A549 (cell line): ENCODE measurements around the gene KDM6A. TPM values are rescaled to one million over a fixed set of nuclear protein-coding genes. Genes with fewer than 3 reads are reported as not detected.

Experiments used
- ATAC-seq, 2 experiments: fragments of 200-7000 bp in 1 of 2; fragments of >200 bp in 1 of 2; cut with Nextera tagmentation in 1 of 2; cut with Tn5 transposase in 1 of 2; 3 replicates each; pipeline versions ENCODE4 v1.8.0 to v1.9.1; 2018 to 2020; ENCODE audit warnings: mild to moderate bottlenecking in 1 of 2, moderate library complexity in 1 of 2
- CTCF ChIA-PET: fragments of 300-600 bp; sonication (Branson Sonifier 250); formaldehyde crosslinking; extraction: SDS; loops from one replicate; lab custom pipeline; 2021; ENCODE audit warnings: antibody characterized with exemption, inconsistent platforms; lab: Yijun Ruan, JAX
- POLR2A ChIA-PET: fragments of 350-600 bp; formaldehyde crosslinking; extraction: SDS; loops from one replicate; lab custom pipeline; 2021; ENCODE audit warnings: antibody characterized with exemption, inconsistent platforms; lab: Yijun Ruan, JAX
- DNase-seq, 2 experiments: peaks; one replicate each; pipeline versions ENCODE4 v3.0.0 to v3.0.0-alpha.2; 2011 to 2016; ENCODE audit warnings: low read depth in 1 of 2, low spot score in 1 of 2
- FAIRE-seq: peaks from 2 replicates; lab custom pipeline; 2011; peaks lifted over from hg19 to GRCh38; lab: Jason Lieb, UNC
- H3K27ac ChIP-seq, 2 experiments: fragments of >200 bp; sonication (Bioruptor Twin); formaldehyde crosslinking; 3 replicates each; pipeline ENCODE4 v1.5.1; 2016 to 2017
- H3K4me1 ChIP-seq: fragments of >200 bp; sonication (Bioruptor Twin); formaldehyde crosslinking; 3 replicates; pipeline ENCODE4 v1.6.1; 2016
- H3K4me2 ChIP-seq: fragments of >200 bp; sonication (Bioruptor Twin); formaldehyde crosslinking; 3 replicates; pipeline ENCODE4 v1.6.1; 2016
- H3K4me3 ChIP-seq: fragments of >200 bp; sonication (Bioruptor Twin); formaldehyde crosslinking; 3 replicates; pipeline ENCODE4 v1.5.1; 2016
- H3K9me3 ChIP-seq: fragments of >200 bp; sonication (Bioruptor Twin); formaldehyde crosslinking; 3 replicates; pipeline ENCODE4 v1.6.1; 2016
- CEBPB ChIP-seq, 2 experiments: fragments of >200 bp in 1 of 2; sonication (Bioruptor Twin) in 1 of 2; formaldehyde crosslinking in 1 of 2; IDR thresholded peaks; 2 replicates each; pipeline ENCODE4 v1.6.1; 2012 to 2016
- CHD2 ChIP-seq: fragments of 150-350 bp; IDR thresholded peaks from 2 replicates; pipeline ENCODE4 v1.6.1; 2014; ENCODE audit warnings: low read length; ENCODE audit not compliant: partially characterized antibody
- EHF ChIP-seq: fragments of 250-450 bp; sonication (Bioruptor Pico); IDR thresholded peaks from 2 replicates; pipeline ENCODE4 v1.5.0; 2020; ENCODE audit warnings: mild to moderate bottlenecking
- EHMT2 ChIP-seq: fragments of 200-600 bp; sonication (generic); IDR thresholded peaks from 2 replicates; pipeline ENCODE4 v1.6.1; 2016; ENCODE audit warnings: antibody characterized with exemption, low read depth, mild to moderate bottlenecking, moderate library complexity
- EP300 ChIP-seq, 2 experiments: fragments of >200 bp; sonication (Bioruptor Twin); formaldehyde crosslinking; IDR thresholded peaks; 2 replicates in 1 of 2; 3 replicates in 1 of 2; pipeline ENCODE4 v1.6.1; 2016 to 2017
- ESRRA ChIP-seq: fragments of 150-350 bp; IDR thresholded peaks from 2 replicates; pipeline ENCODE4 v1.6.1; 2014; ENCODE audit warnings: mild to moderate bottlenecking, low read length, borderline replicate concordance
- FOSB ChIP-seq: fragments of 250-450 bp; sonication (Bioruptor Pico); IDR thresholded peaks from 2 replicates; pipeline ENCODE4 v1.5.0; 2020; ENCODE audit warnings: mild to moderate bottlenecking, moderate library complexity
- HEYL ChIP-seq: fragments of 250-450 bp; sonication (Bioruptor Pico); IDR thresholded peaks from 2 replicates; pipeline ENCODE4 v1.8.0; 2021; ENCODE audit warnings: mild to moderate bottlenecking, moderate library complexity
- HOXB13 ChIP-seq: fragments of 250-450 bp; sonication (Bioruptor Pico); IDR thresholded peaks from 2 replicates; pipeline ENCODE4 v1.5.0; 2020; ENCODE audit warnings: low read depth, mild to moderate bottlenecking, moderate library complexity
- HOXB5 ChIP-seq: fragments of 250-450 bp; sonication (Bioruptor Pico); IDR thresholded peaks from 2 replicates; pipeline ENCODE4 v1.5.0; 2020; ENCODE audit warnings: mild to moderate bottlenecking, moderate library complexity
- JUN ChIP-seq, 2 experiments: fragments of >200 bp; sonication (Bioruptor Twin); formaldehyde crosslinking; IDR thresholded peaks; 2 replicates in 1 of 2; 3 replicates in 1 of 2; pipeline ENCODE4 v1.6.1; 2016 to 2017
- JUNB ChIP-seq: fragments of >200 bp; sonication (Bioruptor Twin); formaldehyde crosslinking; IDR thresholded peaks from 2 replicates; pipeline ENCODE4 v1.6.1; 2016
- KDM1A ChIP-seq: fragments of 200-600 bp; sonication (generic); IDR thresholded peaks from 2 replicates; pipeline ENCODE4 v1.6.1; 2016; ENCODE audit warnings: low read depth, mild to moderate bottlenecking
- KDM5A ChIP-seq: fragments of 200-600 bp; sonication (generic); IDR thresholded peaks from 2 replicates; pipeline ENCODE4 v1.6.1; 2016; ENCODE audit warnings: antibody characterized with exemption, mild to moderate bottlenecking
- MAFK ChIP-seq: fragments of 450-650 bp; IDR thresholded peaks from 2 replicates; pipeline ENCODE4 v1.6.1; 2014; ENCODE audit not compliant: partially characterized antibody
- MYC ChIP-seq: IDR thresholded peaks from 2 replicates; pipeline ENCODE4 v1.6.1; 2012; ENCODE audit warnings: mild to moderate bottlenecking, inconsistent platforms, low read length, improper control_type of control experiment, borderline replicate concordance
- NFE2L2 ChIP-seq: fragments of 150-350 bp; conservative IDR thresholded peaks from 2 replicates; pipeline ENCODE4 v1.6.1; 2014; ENCODE audit warnings: low read length
- NR3C1 ChIP-seq: fragments of >200 bp; sonication (Bioruptor Twin); formaldehyde crosslinking; IDR thresholded peaks from 3 replicates; pipeline ENCODE4 v1.6.1; 2017
- POLR2A ChIP-seq: IDR thresholded peaks from 2 replicates; pipeline ENCODE4 v1.6.1; 2012; ENCODE audit warnings: mild to moderate bottlenecking, low read length
- RARB ChIP-seq: fragments of 250-450 bp; sonication (Bioruptor Pico); IDR thresholded peaks from 2 replicates; pipeline ENCODE4 v1.8.0; 2021; ENCODE audit warnings: mild to moderate bottlenecking, moderate library complexity
- REST ChIP-seq: fragments of 200-600 bp; sonication (generic); IDR thresholded peaks from 2 replicates; pipeline ENCODE4 v1.6.1; 2016; ENCODE audit warnings: antibody characterized with exemption, mild to moderate bottlenecking, moderate library complexity
- RNF2 ChIP-seq: fragments of 200-600 bp; sonication (generic); IDR thresholded peaks from 2 replicates; pipeline ENCODE4 v1.6.1; 2016; ENCODE audit warnings: low read depth, mild to moderate bottlenecking, antibody characterized with exemption, moderate library complexity, borderline replicate concordance
- ZFP36 ChIP-seq: fragments of 450-650 bp; IDR thresholded peaks from 2 replicates; pipeline ENCODE4 v1.6.1; 2014; ENCODE audit warnings: borderline replicate concordance; ENCODE audit not compliant: partially characterized antibody
- ZNF302 ChIP-seq: fragments of 250-450 bp; sonication (Bioruptor Pico); IDR thresholded peaks from 2 replicates; pipeline ENCODE4 v1.9.0; 2021; ENCODE audit warnings: inconsistent platforms, mild to moderate bottlenecking, moderate library complexity
- ZSCAN20 ChIP-seq: fragments of 250-450 bp; sonication (Bioruptor Pico); IDR thresholded peaks from 2 replicates; pipeline ENCODE4 v1.8.0; 2022; ENCODE audit warnings: mild to moderate bottlenecking, moderate library complexity
- WGBS: methylation state at CpG from one replicate; pipeline ENCODE4 v1.1.6; 2017; ENCODE audit errors: missing lambda C conversion rate; 5-methylcytosine and 5-hydroxymethylcytosine counted together
- polyA plus RNA-seq, 4 experiments: library from polyadenylated mRNA; depleted of rRNA in 3 of 4; stranded (reverse); fragments of >200 nt; fragmentation: RNase III in 1 of 4; extraction: RNeasy Plus Mini Kit Qiagen cat#74134 plus additional on column Dnase treatment in 1 of 4; gene quantifications; 2 replicates in 3 of 4; 3 replicates in 1 of 4; pipeline ENCODE4 v1.2.3, GENCODE V29; 2011 to 2017
- TF ChIP-seq, protein P1 (sequence below): fragments of >200 bp; sonication (Bioruptor Twin); formaldehyde crosslinking; IDR thresholded peaks from 2 replicates; pipeline ENCODE4 v1.6.1; 2016
- TF ChIP-seq, protein P2 (sequence below): fragments of 450-650 bp; IDR thresholded peaks from 2 replicates; pipeline ENCODE4 v1.6.1; 2014; ENCODE audit warnings: antibody characterized with exemption
- TF ChIP-seq, protein P3 (sequence below): IDR thresholded peaks from 2 replicates; pipeline ENCODE4 v1.6.1; 2012

KDM6A gene
- polyA plus RNA-seq, 2 of the 4 experiments (the other 2 are of a cell fraction), result 9.3 to 18.4 TPM

GRCh38 chrX:44978976-44979375 lies 106.0 kb downstream of the KDM6A start:
- H3K9me3 ChIP-seq, result peaks cover 4% of the 10 kb centered on the region; the same call in 1 of the 3 replicates
- 98% methylated on average over 3 of the region's 3 CpGs for WGBS
- ChIA-PET CTCF (no interaction called here), POLR2A (no interaction called here)
- no peak overlapping the region for H3K4me3 ChIP-seq
- FAIRE-seq (no peak), DNase-seq (no peak), ATAC-seq (no peak)
- H3K4me2 ChIP-seq, result no peak overlapping the region
- TF ChIP-seq POLR2A (no peak), JUNB (no peak), NR3C1 (no peak), HEYL (CRISPR knock-in tag) (no peak), HOXB13 (CRISPR knock-in tag) (no peak), ZNF302 (CRISPR knock-in tag) (no peak), RARB (CRISPR knock-in tag) (no peak), CHD2 (no peak), NFE2L2 (no peak), MYC (no peak), RNF2 (no peak), MAFK (no peak), EHMT2 (no peak)
- TF ChIP-seq, protein P1, sequence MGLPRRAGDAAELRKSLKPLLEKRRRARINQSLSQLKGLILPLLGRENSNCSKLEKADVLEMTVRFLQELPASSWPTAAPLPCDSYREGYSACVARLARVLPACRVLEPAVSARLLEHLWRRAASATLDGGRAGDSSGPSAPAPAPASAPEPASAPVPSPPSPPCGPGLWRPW, result no peak
- TF ChIP-seq, protein P2, sequence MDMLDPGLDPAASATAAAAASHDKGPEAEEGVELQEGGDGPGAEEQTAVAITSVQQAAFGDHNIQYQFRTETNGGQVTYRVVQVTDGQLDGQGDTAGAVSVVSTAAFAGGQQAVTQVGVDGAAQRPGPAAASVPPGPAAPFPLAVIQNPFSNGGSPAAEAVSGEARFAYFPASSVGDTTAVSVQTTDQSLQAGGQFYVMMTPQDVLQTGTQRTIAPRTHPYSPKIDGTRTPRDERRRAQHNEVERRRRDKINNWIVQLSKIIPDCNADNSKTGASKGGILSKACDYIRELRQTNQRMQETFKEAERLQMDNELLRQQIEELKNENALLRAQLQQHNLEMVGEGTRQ, result no peak
- TF ChIP-seq, protein P3, sequence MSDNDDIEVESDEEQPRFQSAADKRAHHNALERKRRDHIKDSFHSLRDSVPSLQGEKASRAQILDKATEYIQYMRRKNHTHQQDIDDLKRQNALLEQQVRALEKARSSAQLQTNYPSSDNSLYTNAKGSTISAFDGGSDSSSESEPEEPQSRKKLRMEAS, result no peak
- no peak overlapping the region for H3K27ac ChIP-seq
- peaks cover 10% of the 10 kb centered on the region for H3K4me1 ChIP-seq

DNA sequence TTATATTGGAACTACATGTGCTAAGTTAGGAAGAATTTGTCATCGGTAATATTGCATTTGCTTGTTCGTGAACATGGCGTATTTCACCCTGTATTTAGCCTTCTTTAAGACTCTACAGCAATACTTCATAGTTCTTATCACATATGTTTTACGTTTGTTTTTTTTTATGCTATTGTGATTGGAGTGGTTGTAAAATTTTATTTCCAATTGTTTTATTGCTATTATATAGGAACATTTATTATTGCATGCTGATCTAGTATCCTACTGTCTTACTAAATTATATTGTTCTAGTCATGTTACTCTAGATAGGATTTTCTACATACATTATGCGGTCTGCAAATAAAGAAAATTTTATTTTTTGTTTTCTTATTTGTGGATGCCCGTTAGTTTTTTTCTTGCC lies 107.4 kb downstream of the KDM6A start:
- 94% methylated on average over 6 of the region's 6 CpGs for WGBS
- POLR2A ChIA-PET, result no interaction called here
- peaks cover 4% of the 10 kb centered on the region; the same call in 1 of the 3 replicates for H3K9me3 ChIP-seq
- H3K4me3 ChIP-seq, result no peak overlapping the region
- TF ChIP-seq, protein P2, result no peak
- TF ChIP-seq ZSCAN20 (CRISPR knock-in tag) (no peak), REST (no peak), HEYL (CRISPR knock-in tag) (no peak), HOXB5 (CRISPR knock-in tag) (no peak), JUNB (no peak), HOXB13 (CRISPR knock-in tag) (no peak), CHD2 (no peak), NR3C1 (no peak), ESRRA (no peak), EP300 (IDR thresholded peaks at IDR 0.05) (no peak), KDM5A (no peak), FOSB (no peak), JUN (IDR thresholded peaks at IDR 0.05) (no peak), ZFP36 (no peak), EHF (no peak), KDM1A (no peak), CEBPB (IDR thresholded peaks at IDR 0.05) (no peak)
- TF ChIP-seq, protein P3, result no peak
- DNase-seq (no peak), ATAC-seq (no peak), FAIRE-seq (no peak)
- H3K4me1 ChIP-seq, result no peaks in the 10 kb centered on the region; the same call in 2 of the 3 replicates
- no peak overlapping the region for H3K27ac ChIP-seq
- H3K4me2 ChIP-seq, result no peak overlapping the region
- CTCF ChIA-PET, result no interaction called here
